ENCODE results near the gene SYT8.

Gene SYT8

DNA sequence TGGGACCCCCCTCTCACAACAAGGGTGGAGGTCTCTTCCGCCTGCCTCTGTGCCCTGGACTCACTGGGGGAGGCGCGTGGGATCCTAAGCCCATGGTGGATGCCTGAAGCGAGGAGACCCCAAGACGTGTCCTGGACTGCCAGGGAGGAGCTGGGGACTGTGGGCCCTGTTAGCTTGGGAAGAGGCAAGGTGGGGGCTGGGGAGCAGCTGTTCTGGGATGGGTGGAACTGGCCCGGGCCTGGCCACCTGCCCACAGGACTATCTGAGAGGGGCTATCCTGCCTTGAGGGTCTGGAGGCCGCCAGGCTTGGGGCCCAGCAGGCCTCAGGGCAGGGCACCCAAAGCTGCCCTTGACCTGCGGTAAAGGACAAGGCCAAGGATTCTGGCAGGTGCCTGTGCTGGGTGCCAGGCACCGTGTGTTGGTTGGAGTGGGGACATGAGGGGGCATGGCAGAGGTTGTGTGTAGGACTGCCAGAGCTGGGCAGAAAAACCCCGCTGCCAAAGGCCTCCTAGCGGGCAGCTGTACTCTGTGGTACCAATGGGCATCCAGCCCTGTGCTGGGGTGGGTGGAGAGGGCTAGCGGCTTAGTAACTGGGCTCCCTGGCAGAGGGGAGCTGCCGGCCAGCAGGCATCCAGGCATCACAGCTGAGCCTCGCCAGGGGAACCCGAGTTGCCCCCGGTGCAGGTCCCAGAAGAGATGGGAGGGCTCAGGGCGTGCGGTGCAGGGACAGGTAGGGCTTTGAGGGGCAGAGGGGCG lies 18.8 kb downstream of the SYT8 start:
- ChIA-PET CTCF (no interaction called here), POLR2A (no interaction called here)
- TF ChIP-seq, protein P1, sequence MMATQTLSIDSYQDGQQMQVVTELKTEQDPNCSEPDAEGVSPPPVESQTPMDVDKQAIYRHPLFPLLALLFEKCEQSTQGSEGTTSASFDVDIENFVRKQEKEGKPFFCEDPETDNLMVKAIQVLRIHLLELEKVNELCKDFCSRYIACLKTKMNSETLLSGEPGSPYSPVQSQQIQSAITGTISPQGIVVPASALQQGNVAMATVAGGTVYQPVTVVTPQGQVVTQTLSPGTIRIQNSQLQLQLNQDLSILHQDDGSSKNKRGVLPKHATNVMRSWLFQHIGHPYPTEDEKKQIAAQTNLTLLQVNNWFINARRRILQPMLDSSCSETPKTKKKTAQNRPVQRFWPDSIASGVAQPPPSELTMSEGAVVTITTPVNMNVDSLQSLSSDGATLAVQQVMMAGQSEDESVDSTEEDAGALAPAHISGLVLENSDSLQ (IDR thresholded peaks at IDR 0.05): no peak
- TF ChIP-seq HDGF (IDR thresholded peaks at IDR 0.05; ENCODE audit: borderline replicate concordance) (no peak), CTBP1 (IDR thresholded peaks at IDR 0.05; ENCODE audit: borderline replicate concordance) (no peak), ELF4 (IDR thresholded peaks at IDR 0.05) (no peak), ARNT (IDR thresholded peaks at IDR 0.05) (no peak), SUZ12 (IDR thresholded peaks at IDR 0.05) (no peak), NFRKB (IDR thresholded peaks at IDR 0.05) (no peak), L3MBTL2 (conservative IDR thresholded peaks at IDR 0.05) (no peak), ZNF384 (IDR thresholded peaks at IDR 0.05) (no peak), SP1 (IDR thresholded peaks at IDR 0.05) (no peak), FOXM1 (IDR thresholded peaks at IDR 0.05; ENCODE audit: borderline replicate concordance) (no peak), BHLHE40 (IDR thresholded peaks at IDR 0.05; ENCODE audit: borderline replicate concordance) (no peak), TARDBP (IDR thresholded peaks at IDR 0.05) (no peak), FOXA1 (IDR thresholded peaks at IDR 0.05) (no peak), LEF1 (IDR thresholded peaks at IDR 0.05; ENCODE audit: borderline replicate concordance) (no peak), FOXK2 (IDR thresholded peaks at IDR 0.05) (no peak)
- DNase-seq (ENCODE audit: extremely low spot score): no peak

DNA sequence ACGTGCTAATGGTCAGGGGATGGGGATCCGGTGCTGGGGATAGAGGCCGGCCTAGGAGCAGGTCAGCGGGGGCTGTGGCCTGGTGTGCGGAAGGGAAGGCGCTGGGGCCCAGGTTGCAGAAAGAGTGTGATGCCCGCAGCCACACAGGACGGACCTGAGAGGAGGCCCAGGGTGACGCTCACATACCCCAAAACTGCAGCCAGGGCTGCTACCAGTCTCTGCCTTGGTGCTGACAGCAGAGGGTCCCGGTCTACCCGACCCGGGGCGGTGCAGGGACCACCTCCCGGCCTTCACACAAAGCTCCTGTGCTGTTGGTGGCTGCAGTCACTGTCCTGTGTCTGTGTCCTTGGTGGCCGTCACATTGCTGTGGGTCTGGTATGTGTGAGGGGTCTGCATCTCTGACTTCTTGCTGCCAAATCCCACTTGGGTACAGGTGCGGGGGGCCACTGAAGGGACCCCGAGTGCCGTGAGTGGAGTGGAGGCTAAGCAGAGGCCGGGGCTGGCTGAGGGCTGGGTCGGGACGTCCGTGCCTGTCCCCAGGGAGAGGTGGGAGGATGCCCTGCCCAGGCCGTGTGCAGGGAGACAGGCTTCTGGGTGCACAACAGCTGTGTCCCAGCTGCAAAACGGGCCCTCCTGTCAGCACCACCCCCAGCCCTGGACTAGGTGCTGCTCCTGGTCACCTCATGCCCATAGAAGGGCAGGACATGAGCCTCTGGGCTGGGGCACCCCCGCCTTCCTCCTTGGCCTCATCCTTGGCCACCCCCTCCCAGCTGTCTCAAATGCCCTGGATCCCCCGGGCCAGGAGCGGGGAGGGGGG lies 19.6 kb downstream of the SYT8 start:
- DNase-seq (ENCODE audit: extremely low spot score): no peak
- ChIA-PET POLR2A (no interaction called here), CTCF (no interaction called here)
- TF ChIP-seq SP1 (IDR thresholded peaks at IDR 0.05): no peak
- TF ChIP-seq SUZ12 (IDR thresholded peaks at IDR 0.05): no peak
- no peak for TF ChIP-seq FOXA1 (IDR thresholded peaks at IDR 0.05)
- TF ChIP-seq TARDBP (IDR thresholded peaks at IDR 0.05): no peak
- TF ChIP-seq ELF4 (IDR thresholded peaks at IDR 0.05): no peak
- no peak for TF ChIP-seq BHLHE40 (IDR thresholded peaks at IDR 0.05; ENCODE audit: borderline replicate concordance)
- TF ChIP-seq CTBP1 (IDR thresholded peaks at IDR 0.05; ENCODE audit: borderline replicate concordance): no peak
- TF ChIP-seq, protein P1 (IDR thresholded peaks at IDR 0.05): no peak

DNA sequence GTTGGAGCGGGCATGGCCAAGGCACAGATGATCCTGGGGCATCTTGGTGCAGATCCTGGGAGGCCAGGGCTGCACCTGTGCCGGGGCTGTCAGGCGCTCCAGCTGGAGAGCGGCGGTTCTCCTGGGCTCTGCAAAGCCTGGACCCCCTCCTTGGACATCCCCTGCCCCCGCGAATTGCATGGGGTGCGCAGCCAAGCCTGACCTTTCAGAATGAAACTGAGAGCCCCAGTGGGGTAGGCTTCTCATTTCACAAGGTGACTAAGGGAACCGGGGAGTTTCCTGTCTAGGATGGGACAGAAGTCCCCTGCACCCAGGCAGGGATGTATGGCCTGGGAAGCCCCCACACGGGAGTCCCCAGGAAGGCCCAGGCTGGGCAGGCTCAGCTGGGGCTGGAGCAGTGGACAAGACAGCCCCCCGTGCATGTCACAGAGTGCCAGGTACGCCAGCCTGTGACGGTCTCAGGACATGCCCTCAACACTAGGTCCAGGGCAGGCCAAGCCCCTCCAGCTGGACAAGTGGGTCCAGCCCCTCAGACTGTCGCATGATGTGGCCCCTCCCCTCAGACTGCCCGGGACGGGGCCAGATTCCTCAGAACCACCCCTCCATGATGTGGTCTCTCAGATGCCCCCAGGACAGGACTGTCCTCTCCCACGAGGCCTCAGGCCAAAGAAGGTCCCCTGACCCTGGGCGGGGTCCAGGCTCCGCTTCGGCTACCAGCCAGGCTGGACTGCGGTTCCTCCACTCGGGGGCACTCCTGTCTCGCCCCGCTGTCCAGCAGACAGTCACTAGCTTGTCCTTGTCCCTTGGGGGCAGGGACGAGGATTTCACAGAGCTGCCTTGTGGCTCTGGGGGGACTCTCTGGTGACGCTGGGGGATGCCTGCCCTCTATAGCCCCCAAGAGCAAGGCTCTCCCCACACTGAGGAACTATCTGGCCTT lies 20.4 kb downstream of the SYT8 start:
- ChIA-PET POLR2A (no interaction called here), CTCF (no interaction called here)
- TF ChIP-seq HDGF (IDR thresholded peaks at IDR 0.05; ENCODE audit: borderline replicate concordance): no peak
- TF ChIP-seq ARNT (IDR thresholded peaks at IDR 0.05): no peak
- no peak for TF ChIP-seq LEF1 (IDR thresholded peaks at IDR 0.05; ENCODE audit: borderline replicate concordance)
- no peak for TF ChIP-seq NFRKB (IDR thresholded peaks at IDR 0.05)
- TF ChIP-seq L3MBTL2 (conservative IDR thresholded peaks at IDR 0.05): no peak
- no peak for TF ChIP-seq BHLHE40 (IDR thresholded peaks at IDR 0.05; ENCODE audit: borderline replicate concordance)
- no peak for TF ChIP-seq ZNF384 (IDR thresholded peaks at IDR 0.05)
- no peak for TF ChIP-seq CTBP1 (IDR thresholded peaks at IDR 0.05; ENCODE audit: borderline replicate concordance)
- no peak for TF ChIP-seq SUZ12 (IDR thresholded peaks at IDR 0.05)
- no peak for TF ChIP-seq ELF4 (IDR thresholded peaks at IDR 0.05)
- no peak for TF ChIP-seq TARDBP (IDR thresholded peaks at IDR 0.05)
- no peak for TF ChIP-seq SP1 (IDR thresholded peaks at IDR 0.05)
- no peak for TF ChIP-seq FOXA1 (IDR thresholded peaks at IDR 0.05)
- no peak for TF ChIP-seq FOXK2 (IDR thresholded peaks at IDR 0.05)
- no peak for DNase-seq (ENCODE audit: extremely low spot score)

DNA sequence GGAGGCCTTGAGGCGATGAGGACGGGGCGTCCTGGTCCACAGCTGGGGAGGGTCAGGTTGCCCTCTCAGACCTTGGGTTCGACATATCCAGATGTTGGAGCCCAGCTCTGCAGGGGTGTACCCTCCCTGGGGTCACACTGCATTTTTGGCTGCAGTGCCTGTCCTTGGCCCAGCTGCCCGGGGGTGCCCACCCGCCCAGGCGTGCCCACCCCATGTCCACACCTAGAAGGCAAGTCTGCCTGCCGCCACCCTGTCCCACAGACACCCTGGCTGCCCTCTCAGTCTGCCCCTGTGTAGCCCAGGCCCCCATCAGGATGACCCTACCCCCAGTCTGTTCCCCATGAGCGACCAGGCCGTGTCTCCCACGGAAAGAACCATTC lies 21.1 kb downstream of the SYT8 start:
- POLR2A ChIA-PET: no interaction called here
- no peak for DNase-seq (ENCODE audit: extremely low spot score)
- TF ChIP-seq ARNT (IDR thresholded peaks at IDR 0.05) (no peak), NFRKB (IDR thresholded peaks at IDR 0.05) (no peak)
- TF ChIP-seq, protein P1 (IDR thresholded peaks at IDR 0.05): no peak
- CTCF ChIA-PET: no interaction called here

DNA sequence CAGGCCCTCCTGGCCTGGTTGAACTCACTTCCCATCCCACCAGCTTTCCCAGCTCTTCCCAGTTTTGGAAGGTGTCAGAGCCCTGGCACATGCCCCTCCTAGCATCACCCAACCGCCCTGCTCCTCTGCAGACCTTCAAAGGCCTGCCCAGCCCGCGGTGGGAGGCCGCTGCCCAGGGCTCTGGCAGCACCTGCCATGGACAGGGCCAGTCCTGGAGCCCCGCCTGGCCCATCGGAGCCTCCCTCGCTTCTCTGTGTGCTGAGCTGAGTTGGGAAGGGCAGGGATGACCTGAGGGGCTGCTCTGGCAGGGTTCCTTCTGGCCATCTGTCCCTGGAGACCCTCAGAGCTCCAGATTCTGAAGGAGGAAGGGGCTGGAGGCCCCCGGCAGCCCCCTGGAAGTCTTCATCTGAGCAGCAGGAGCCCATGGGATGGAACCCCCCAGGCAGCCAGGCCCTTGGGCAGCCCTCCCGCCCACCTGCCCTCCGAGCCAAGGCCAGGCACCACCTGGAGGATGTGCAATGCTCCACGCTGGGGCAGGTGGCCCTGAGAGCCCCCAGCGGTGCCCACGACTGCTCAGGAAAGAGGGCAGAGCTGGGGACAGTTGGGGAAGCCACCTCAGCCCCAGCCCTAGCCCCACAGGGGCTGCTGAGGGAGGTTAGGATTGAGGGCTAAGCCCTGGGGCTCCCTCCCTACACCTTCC lies 21.7 kb downstream of the SYT8 start:
- CTCF ChIA-PET: interaction anchor here (0.8 kb wide), 1 partner anchor 295 kb away, joined by 3 read pairs; no protein-coding TSS in a partner anchor
- POLR2A ChIA-PET: no interaction called here
- DNase-seq (ENCODE audit: extremely low spot score): no peak
- no peak for TF ChIP-seq L3MBTL2 (conservative IDR thresholded peaks at IDR 0.05)
- no peak for TF ChIP-seq FOXM1 (IDR thresholded peaks at IDR 0.05; ENCODE audit: borderline replicate concordance)
- TF ChIP-seq SP1 (IDR thresholded peaks at IDR 0.05): no peak
- no peak for TF ChIP-seq TARDBP (IDR thresholded peaks at IDR 0.05)
- TF ChIP-seq HDGF (IDR thresholded peaks at IDR 0.05; ENCODE audit: borderline replicate concordance): no peak
- no peak for TF ChIP-seq FOXK2 (IDR thresholded peaks at IDR 0.05)
- TF ChIP-seq, protein P1 (IDR thresholded peaks at IDR 0.05): no peak
- TF ChIP-seq ARNT (IDR thresholded peaks at IDR 0.05): no peak
- TF ChIP-seq ELF4 (IDR thresholded peaks at IDR 0.05): no peak
- no peak for TF ChIP-seq CTBP1 (IDR thresholded peaks at IDR 0.05; ENCODE audit: borderline replicate concordance)
- TF ChIP-seq LEF1 (IDR thresholded peaks at IDR 0.05; ENCODE audit: borderline replicate concordance): no peak
